Panc1 (cell line): ENCODE results near the gene DNASE1.

Source experiments
- CTCF ChIP-seq: fragments of 450-650 bp; IDR thresholded peaks from 2 replicates; pipeline ENCODE4 v1.5.1; 2017; ENCODE audit warnings: mild to moderate bottlenecking
- REST ChIP-seq, 2 experiments: IDR thresholded peaks; 2 replicates each; pipeline ENCODE4 v1.6.1; 2011 to 2012; ENCODE audit warnings: low read depth in 2 of 2, control low read depth in 1 of 2, low read length in 1 of 2, mild to moderate bottlenecking in 1 of 2, moderate library complexity in 1 of 2; ENCODE audit not compliant: insufficient read depth in 1 of 2

- TF ChIP-seq CTCF (peak; percentile 87), REST (IDR thresholded peaks at IDR 0.05; ENCODE audit: insufficient read depth in 1 of 2, low read depth in 2 of 2, low read length in 1 of 2) (no peak)
Measured at GRCh38 chr16:3654249-3654991, at the start of gene DNASE1.
